Pericardium fibroblast (primary cell): ENCODE data around the gene ZBTB8B. TPM values are rescaled to one million over a fixed set of nuclear protein-coding genes. Genes with fewer than 3 reads are reported as not detected.

ENCODE experiments used
- total RNA-seq: library from RNA; depleted of rRNA; stranded (reverse); fragments of >200 nt; gene quantifications from 2 replicates; pipeline ENCODE4 v1.2.3, GENCODE V29; 2015

ZBTB8B gene
- total RNA-seq: not detected in 2 replicates

DNA sequence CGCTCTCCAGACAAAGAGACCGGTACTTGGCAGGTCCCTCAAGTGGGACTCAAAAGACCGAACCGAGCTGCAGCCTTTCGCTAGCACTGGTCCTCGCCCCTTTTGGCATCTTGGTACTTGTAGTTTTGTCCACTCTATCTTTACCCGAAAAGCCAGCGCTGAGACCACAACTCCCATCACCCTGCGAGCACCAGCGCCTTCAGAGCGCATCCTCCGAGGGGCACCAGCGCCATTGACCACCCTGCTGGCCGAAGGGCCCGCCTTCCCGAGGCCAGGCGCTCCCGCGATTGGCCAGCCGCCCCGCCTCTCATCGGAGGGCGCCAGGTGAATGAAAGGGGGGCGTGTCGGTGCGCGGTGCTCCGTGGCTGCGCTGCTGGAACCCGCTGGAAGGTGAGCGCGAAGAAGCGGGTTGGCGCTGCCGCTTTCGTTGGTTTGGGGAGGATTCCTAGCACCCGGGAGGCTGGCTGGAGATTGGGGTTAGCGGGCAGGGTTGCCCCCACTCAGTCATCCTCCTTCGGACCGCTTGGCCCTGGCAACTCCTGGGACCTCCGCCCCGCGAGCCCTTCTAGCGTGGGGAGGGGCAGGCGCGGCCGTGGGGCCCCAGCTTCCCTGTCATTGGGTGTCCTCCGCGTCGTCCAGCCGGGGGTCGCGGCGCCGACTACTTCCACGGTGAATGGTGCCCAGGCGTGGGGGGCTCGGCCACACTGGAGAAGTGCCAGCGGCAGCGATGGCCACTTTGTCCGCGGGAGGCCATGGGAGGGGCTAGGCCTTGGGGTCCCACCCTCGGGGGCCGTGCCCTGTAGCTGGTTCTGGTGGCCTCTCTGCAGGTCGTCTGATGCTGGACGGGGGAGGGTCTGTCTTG lies at the start of gene ZBTB8B:
Gene ZBTB8B, plus strand, starts transcription at position 357 of the 862 bp plus-strand sequence. CDS start 5,553 bp downstream, outside the sequence.

Other genes starting within 250 kb of the ZBTB8B start
- 8.2 and 16.6 TPM in 2 replicates for gene TMEM234, start 242.7 kb upstream of the ZBTB8B start, total RNA-seq
- gene EIF3I, start 242.7 kb upstream of the ZBTB8B start, total RNA-seq: 243 and 249 TPM in 2 replicates
- 0.68 and 6.1 TPM in 2 replicates for gene FAM167B, start 217.8 kb upstream of the ZBTB8B start, total RNA-seq
- not detected in 2 replicates for gene LCK, start 213.8 kb upstream of the ZBTB8B start, total RNA-seq
- gene HDAC1, start 173.0 kb upstream of the ZBTB8B start, total RNA-seq: 49.2 and 59.0 TPM in 2 replicates
- gene MARCKSL1, start 128.8 kb upstream of the ZBTB8B start, total RNA-seq: 169 and 485 TPM in 2 replicates
- 4.9 and 7.4 TPM in 2 replicates for gene FAM229A, start 102.6 kb upstream of the ZBTB8B start, total RNA-seq
- 0.70 TPM in 1 of 2 replicates, not detected in the other for gene TSSK3, start 102.5 kb upstream of the ZBTB8B start, total RNA-seq
- gene BSDC1, start 70.6 kb upstream of the ZBTB8B start, total RNA-seq: 44.1 and 104 TPM in 2 replicates
- gene ZBTB8A, start 74.4 kb downstream of the ZBTB8B start, total RNA-seq: 3.1 and 4.9 TPM in 2 replicates
- 11.9 and 28.7 TPM in 2 replicates for gene ZBTB8OS, start 185.5 kb downstream of the ZBTB8B start, total RNA-seq
- gene RBBP4, start 186.1 kb downstream of the ZBTB8B start, total RNA-seq: 105 and 115 TPM in 2 replicates
- 37.6 and 80.6 TPM in 2 replicates for gene SYNC, start 237.7 kb downstream of the ZBTB8B start, total RNA-seq